Activated CD4-positive, alpha-beta T cell treated with anti-CD3 and anti-CD28 coated beads for 36 hours (primary cell): ENCODE data around the gene SP140L. TPM values are rescaled to one million over a fixed set of nuclear protein-coding genes. Genes with fewer than 3 reads are reported as not detected.

Source experiments
- ATAC-seq: fragments of 200-7000 bp; cut with Tn5 transposase; one replicate; pipeline ENCODE4 v1.10.0; 2021; ENCODE audit warnings: mild to moderate bottlenecking, moderate library complexity
- CTCF ChIA-PET: fragments of 350-600 bp; sonication (Branson Sonifier 250); formaldehyde crosslinking; loops from one replicate; lab custom pipeline; 2021; ENCODE audit warnings: antibody characterized with exemption; lab: Charles Lee
- POLR2A ChIA-PET: fragments of 350-600 bp; sonication (Branson Sonifier 250); formaldehyde crosslinking; loops from one replicate; lab custom pipeline; 2021; ENCODE audit warnings: antibody characterized with exemption, inconsistent platforms; lab: Charles Lee
- DNase-seq: peaks from one replicate; pipeline ENCODE4 v3.0.0-alpha.2; 2020
- H3K27ac Mint-ChIP-seq: one replicate; pipeline ENCODE4 v1.8.0; 2021; ENCODE audit warnings: mixed read lengths
- H3K27me3 Mint-ChIP-seq: one replicate; pipeline ENCODE4 v1.8.0; 2021; ENCODE audit warnings: mixed read lengths
- H3K36me3 Mint-ChIP-seq: one replicate; pipeline ENCODE4 v1.8.0; 2021; ENCODE audit warnings: low read depth, mixed read lengths
- H3K4me1 Mint-ChIP-seq: one replicate; pipeline ENCODE4 v1.8.0; 2021; ENCODE audit warnings: mixed read lengths
- H3K4me3 Mint-ChIP-seq: one replicate; pipeline ENCODE4 v1.8.0; 2021; ENCODE audit warnings: mild to moderate bottlenecking, moderate library complexity, mixed read lengths
- H3K9me3 Mint-ChIP-seq: one replicate; pipeline ENCODE4 v1.8.0; 2021; ENCODE audit warnings: low read depth, mixed read lengths
- intact Hi-C, 2 experiments: fragments of 100-400 bp; cut with DNase I in 1 of 2; cut with micrococcal nuclease in 1 of 2; formaldehyde crosslinking; loops; one replicate each; pipeline versions ENCODE4 v1.14.2 to v1.15.1; 2022 to 2024; cut with DNase I, micrococcal nuclease
- total RNA-seq, 2 experiments: library from RNA; stranded (reverse); gene quantifications; one replicate each; pipeline ENCODE4 v1.2.3, GENCODE V29; 2021

Gene SP140L
- total RNA-seq, 2 experiments from 2014 or later: 40.1 to 43.4 TPM

- ChIA-PET POLR2A (no interaction called here), CTCF (interaction anchor here (0.5 to 1.0 kb wide), 4 partner anchors 69 to 200 kb away, joined by 3 read pairs; no protein-coding TSS in a partner anchor)
- DNase-seq (no peak), ATAC-seq (no peak)
- intact Hi-C loops: loop anchor here (5.0 to 10.0 kb wide), 5 partner anchors 64 to 384 kb away; partner anchors contain the start of gene CAB39 (in 1 of the 2)
- Mint-ChIP-seq H3K9me3 (peaks cover 2% of the 10 kb centered on the region), H3K27me3 (no peaks in the 10 kb centered on the region), H3K36me3 (peaks cover 8% of the 10 kb centered on the region), H3K4me3 (peak overlapping the region; percentile 85), H3K4me1 (peaks cover 60% of the 10 kb centered on the region), H3K27ac (peak overlapping the region; percentile 96)
Observed at GRCh38 chr2:230410861-230411569, 84.0 kb downstream of the SP140L start.

- H3K27me3 Mint-ChIP-seq: no peaks in the 10 kb centered on the region
- intact Hi-C loops: loop anchor here (5.0 to 10.0 kb wide), 5 partner anchors 64 to 383 kb away; partner anchors contain the start of gene CAB39 (in 1 of the 2)
- H3K4me1 Mint-ChIP-seq: peaks cover 60% of the 10 kb centered on the region
- peak overlapping the region; percentile 96 for H3K27ac Mint-ChIP-seq
- peak overlapping the region; percentile 85 for H3K4me3 Mint-ChIP-seq
- peak; percentile 76 for DNase-seq
- peaks cover 2% of the 10 kb centered on the region for H3K9me3 Mint-ChIP-seq
- ATAC-seq: peak; percentile 66
- peaks cover 7% of the 10 kb centered on the region for H3K36me3 Mint-ChIP-seq
- ChIA-PET CTCF (interaction anchor here (0.9 to 1.0 kb wide), 2 partner anchors 157 to 199 kb away, joined by 3 read pairs; no protein-coding TSS in a partner anchor), POLR2A (no interaction called here)
Observed at GRCh38 chr2:230411570-230412370, 84.8 kb downstream of the SP140L start.

- Mint-ChIP-seq H3K27ac (peak overlapping the region; percentile 96), H3K27me3 (no peaks in the 10 kb centered on the region), H3K4me3 (peak overlapping the region; percentile 85), H3K4me1 (peaks cover 60% of the 10 kb centered on the region), H3K9me3 (no peaks in the 10 kb centered on the region), H3K36me3 (peaks cover 6% of the 10 kb centered on the region)
- ChIA-PET CTCF (interaction anchor here (0.7 to 0.9 kb wide), 2 partner anchors 192 to 199 kb away, joined by 3 to 4 read pairs; no protein-coding TSS in a partner anchor), POLR2A (no interaction called here)
- intact Hi-C loops: loop anchor here (5.0 to 10.0 kb wide), 5 partner anchors 65 to 382 kb away; partner anchors contain the start of gene CAB39 (in 1 of the 2)
- DNase-seq: no peak
- no peak for ATAC-seq
Observed at GRCh38 chr2:230412371-230412711, 85.3 kb downstream of the SP140L start.

GRCh38 chr2:230412846-230413245, 85.9 kb downstream of the SP140L start:
- no peaks in the 10 kb centered on the region for H3K9me3 Mint-ChIP-seq
- H3K27me3 Mint-ChIP-seq: no peaks in the 10 kb centered on the region
- no peak for ATAC-seq
- no peak for DNase-seq
- POLR2A ChIA-PET: no interaction called here
- CTCF ChIA-PET: interaction anchor here (0.7 kb wide), 1 partner anchor 192 kb away, joined by 4 read pairs; no protein-coding TSS in a partner anchor
- H3K27ac Mint-ChIP-seq: peak overlapping the region; percentile 96
- peaks cover 56% of the 10 kb centered on the region for H3K4me1 Mint-ChIP-seq
- H3K4me3 Mint-ChIP-seq: peak overlapping the region; percentile 85
- peaks cover 9% of the 10 kb centered on the region for H3K36me3 Mint-ChIP-seq
- intact Hi-C loops: loop anchor here (5.0 to 10.0 kb wide), 5 partner anchors 66 to 382 kb away; partner anchors contain the start of gene CAB39 (in 1 of the 2)

- intact Hi-C loops: loop anchor here (5.0 to 10.0 kb wide), 5 partner anchors 66 to 381 kb away; partner anchors contain the start of gene CAB39 (in 1 of the 2)
- Mint-ChIP-seq H3K4me3 (no peak overlapping the region), H3K9me3 (no peaks in the 10 kb centered on the region), H3K36me3 (peaks cover 14% of the 10 kb centered on the region), H3K4me1 (peaks cover 53% of the 10 kb centered on the region), H3K27me3 (no peaks in the 10 kb centered on the region), H3K27ac (peak overlapping the region; percentile 98)
- ATAC-seq (no peak), DNase-seq (no peak)
- ChIA-PET POLR2A (no interaction called here), CTCF (no interaction called here)
Observed at GRCh38 chr2:230413479-230413878, 86.5 kb downstream of the SP140L start.

- intact Hi-C loops: loop anchor here (5.0 to 10.0 kb wide), 5 partner anchors 67 to 380 kb away; partner anchors contain the start of gene CAB39 (in 1 of the 2)
- H3K9me3 Mint-ChIP-seq: no peaks in the 10 kb centered on the region
- H3K4me1 Mint-ChIP-seq: peaks cover 60% of the 10 kb centered on the region
- H3K27ac Mint-ChIP-seq: peak overlapping the region; percentile 98
- CTCF ChIA-PET: interaction anchor here (0.7 to 0.8 kb wide), 2 partner anchors 225 to 416 kb away, joined by 3 to 4 read pairs; no protein-coding TSS in a partner anchor
- DNase-seq: no peak
- peak overlapping the region; percentile 98 for H3K4me3 Mint-ChIP-seq
- H3K27me3 Mint-ChIP-seq: no peaks in the 10 kb centered on the region
- POLR2A ChIA-PET: no interaction called here
- peaks cover 21% of the 10 kb centered on the region for H3K36me3 Mint-ChIP-seq
- ATAC-seq: no peak
Observed at GRCh38 chr2:230414302-230414701, 87.3 kb downstream of the SP140L start.

GRCh38 chr2:230416061-230416721, 89.2 kb downstream of the SP140L start, which contains the start of gene SP100:
TSS of gene SP100 (plus strand) at chr2:230416201. CDS start at chr2:230416297, 96 bp downstream.
- intact Hi-C loops: loop anchor here (1.0 to 10.0 kb wide), 12 partner anchors 31 to 383 kb away; partner anchors contain the start of genes SP110 (in 2 of the 2) and SP140L (in 2 of the 2)
- ATAC-seq: peak; percentile 80
- peaks cover 66% of the 10 kb centered on the region for H3K4me1 Mint-ChIP-seq

GRCh38 chr2:230417436-230417835, 90.4 kb downstream of the SP140L start:
- H3K9me3 Mint-ChIP-seq: no peaks in the 10 kb centered on the region
- POLR2A ChIA-PET: interaction anchor here (1.6 kb wide), 1 partner anchor 30 kb away, joined by 6 read pairs; no protein-coding TSS in a partner anchor
- H3K36me3 Mint-ChIP-seq: peaks cover 41% of the 10 kb centered on the region

More at GRCh38 chr2:230416061-230416721, 89.2 kb downstream of the SP140L start, which contains the start of gene SP100:
- ChIA-PET CTCF (interaction anchor here (1.0 to 1.4 kb wide), 3 partner anchors 195 to 382 kb away, joined by 3 to 4 read pairs (median 3); no protein-coding TSS in a partner anchor), POLR2A (no interaction called here)
- Mint-ChIP-seq H3K27ac (peak within 1 kb of the TSS; percentile 98), H3K9me3 (no peaks in the 10 kb centered on the region), H3K27me3 (no peaks in the 10 kb centered on the region), H3K36me3 (peaks cover 32% of the 10 kb centered on the region), H3K4me3 (peak within 1 kb of the TSS; percentile 98)
- DNase-seq: peak; percentile 87

GRCh38 chr2:230418341-230419016, 91.5 kb downstream of the SP140L start:
- DNase-seq (no peak), ATAC-seq (no peak)
- H3K4me1 Mint-ChIP-seq: peaks cover 70% of the 10 kb centered on the region
- peak overlapping the region; percentile 64 for H3K27ac Mint-ChIP-seq
- no peaks in the 10 kb centered on the region for H3K9me3 Mint-ChIP-seq
- CTCF ChIA-PET: interaction anchor here (0.5 to 1.5 kb wide), 3 partner anchors 15 to 380 kb away, joined by 3 to 4 read pairs (median 4); no protein-coding TSS in a partner anchor
- intact Hi-C loops: loop anchor here in 1 of 2 experiments (5.0 to 10.0 kb wide), 3 partner anchors 154 to 376 kb away; partner anchors contain the start of gene SP110
- H3K27me3 Mint-ChIP-seq: no peaks in the 10 kb centered on the region
- peak overlapping the region; percentile 98 for H3K4me3 Mint-ChIP-seq
- POLR2A ChIA-PET: interaction anchor here (1.6 kb wide), 1 partner anchor 29 kb away, joined by 6 read pairs; no protein-coding TSS in a partner anchor
- H3K36me3 Mint-ChIP-seq: peaks cover 48% of the 10 kb centered on the region

More at GRCh38 chr2:230417436-230417835, 90.4 kb downstream of the SP140L start:
- CTCF ChIA-PET: interaction anchor here (0.8 to 1.5 kb wide), 7 partner anchors 9 to 381 kb away, joined by 3 to 4 read pairs (median 3); no protein-coding TSS in a partner anchor
- H3K27ac Mint-ChIP-seq: peak overlapping the region; percentile 89
- H3K27me3 Mint-ChIP-seq: no peaks in the 10 kb centered on the region
- no peak for ATAC-seq
- peaks cover 73% of the 10 kb centered on the region for H3K4me1 Mint-ChIP-seq
- intact Hi-C loops: loop anchor here (2.0 to 10.0 kb wide), 9 partner anchors 55 to 381 kb away; partner anchors contain the start of genes SP110 (in 2 of the 2) and SP140L (in 1 of the 2)
- H3K4me3 Mint-ChIP-seq: peak overlapping the region; percentile 98
- DNase-seq: no peak
